Astrocyte of the hippocampus (primary cell): ENCODE data around the gene PLXDC2.
"Not testable (repeated sequence)": the region's sequence is repeated elsewhere in the genome, so short reads cannot be mapped to it uniquely, and the experiment has no call there.

ENCODE experiments used
- DNase-seq: peaks from one replicate; pipeline ENCODE4 v3.0.0; 2011; ENCODE audit warnings: low read depth, low spot score

Gene PLXDC2

DNA sequence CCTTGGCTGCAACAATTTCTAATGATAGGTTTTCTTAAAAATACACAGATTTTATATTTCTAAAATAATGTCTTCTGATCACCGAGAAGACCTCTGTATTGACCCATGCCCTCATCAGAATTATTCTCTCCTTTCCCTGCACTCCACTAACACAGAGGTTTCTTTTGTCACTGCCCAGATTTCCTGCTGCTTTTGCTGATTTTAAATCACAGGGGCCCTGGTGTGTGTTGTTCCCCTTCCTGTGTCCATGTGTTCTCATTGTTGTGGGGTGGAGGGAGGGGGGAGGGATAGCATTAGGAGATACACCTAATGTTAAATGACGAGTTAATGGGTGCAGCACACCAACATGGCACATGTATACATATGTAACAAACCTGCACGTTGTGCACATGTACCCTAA, 375.2 kb downstream of the PLXDC2 start:
- DNase-seq, result not testable (repeated sequence)

DNA sequence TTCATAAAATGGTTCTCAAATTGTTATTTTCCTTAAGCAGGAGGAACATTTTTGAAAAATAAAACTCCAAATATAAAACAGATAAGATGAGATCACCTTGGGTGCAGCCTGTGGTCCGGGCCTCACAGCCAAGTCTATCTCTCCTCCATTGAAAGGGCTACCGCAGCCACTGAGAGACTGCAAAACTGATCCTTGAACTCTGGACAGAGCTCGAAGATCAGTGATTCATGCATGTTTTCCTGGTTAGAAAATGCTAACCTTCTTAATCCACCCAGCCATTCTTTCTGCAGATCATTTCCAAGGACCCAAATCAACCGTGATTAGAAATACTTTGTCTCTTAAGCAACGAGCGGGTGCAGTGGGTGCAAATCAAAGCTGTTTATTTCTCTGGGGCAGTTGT, 378.8 kb downstream of the PLXDC2 start:
- no peak for DNase-seq

DNA sequence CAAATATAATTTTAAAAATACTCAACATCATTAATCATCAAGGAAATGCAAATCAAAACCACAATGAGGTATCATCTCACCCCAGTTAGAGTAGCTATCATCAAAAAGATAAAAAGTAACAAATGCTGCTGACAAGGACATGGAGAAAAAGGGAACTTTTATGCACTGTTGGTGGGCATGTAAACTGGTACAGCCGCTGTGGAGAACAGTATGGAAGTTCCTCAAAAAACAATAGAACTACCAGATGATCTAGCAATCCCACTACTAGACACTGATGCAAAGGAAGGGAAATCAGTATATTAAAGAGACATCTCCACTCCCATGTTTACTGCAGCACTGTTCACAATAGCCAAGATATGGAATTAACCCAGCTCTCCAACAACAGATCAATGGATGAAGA, 384.5 kb downstream of the PLXDC2 start:
- no peak for DNase-seq

DNA sequence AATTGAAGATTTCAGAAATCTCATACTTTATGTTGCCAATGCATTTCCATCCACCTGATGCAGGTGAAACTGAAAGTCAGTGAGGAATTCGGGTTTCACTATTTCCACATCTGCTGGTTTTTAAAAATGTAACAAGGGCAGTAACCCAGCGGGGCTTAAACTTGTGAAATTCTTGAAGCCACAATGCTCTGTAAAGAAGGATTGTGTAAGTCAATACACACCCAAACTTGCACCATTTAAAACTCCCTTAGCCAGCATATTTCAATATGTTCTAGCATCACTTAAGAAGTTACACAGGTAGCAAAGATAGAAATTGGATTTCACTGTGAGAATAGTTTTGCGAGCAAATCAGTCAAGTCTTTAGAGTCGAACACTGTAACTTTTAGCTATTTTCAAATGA, 386.1 kb downstream of the PLXDC2 start:
- DNase-seq, result no peak

DNA sequence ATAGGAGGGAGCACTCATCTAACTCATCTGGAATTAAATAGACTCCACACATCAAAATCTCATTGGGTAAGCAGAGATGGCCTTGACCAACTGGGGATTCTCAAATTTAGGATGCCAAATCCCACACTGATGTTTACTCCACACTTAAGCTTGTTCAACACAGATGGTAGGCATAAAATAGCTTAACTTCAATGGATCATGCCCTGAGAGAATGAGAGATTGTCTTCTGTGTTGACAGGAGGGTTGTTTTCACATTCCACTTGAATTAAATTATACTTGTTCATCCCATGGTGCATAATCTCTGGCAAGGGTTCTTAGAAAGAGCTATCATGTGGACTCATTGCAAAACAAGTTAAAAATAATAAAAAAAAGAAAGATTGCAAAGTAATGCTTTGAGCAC, 391.4 kb downstream of the PLXDC2 start:
- DNase-seq, result no peak

DNA sequence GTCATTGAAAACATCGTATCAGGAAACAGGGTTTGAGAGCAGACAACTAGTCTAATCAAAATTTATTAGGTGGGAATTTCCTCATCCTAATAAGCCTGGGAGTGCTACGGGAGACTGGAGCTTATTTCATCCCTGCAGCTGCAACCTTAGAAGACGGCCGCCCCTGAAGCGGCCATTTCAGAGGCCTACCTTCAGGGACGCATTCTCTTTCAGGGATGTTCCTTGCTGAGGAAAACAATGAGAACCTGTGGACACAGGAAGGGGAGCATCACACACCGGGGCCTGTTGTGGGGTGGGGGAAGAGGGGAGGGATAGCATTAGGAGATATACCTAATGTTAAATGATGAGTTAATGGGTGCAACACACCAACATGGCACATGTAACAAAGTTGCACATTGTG, 392.9 kb downstream of the PLXDC2 start:
- not testable (repeated sequence) for DNase-seq

DNA sequence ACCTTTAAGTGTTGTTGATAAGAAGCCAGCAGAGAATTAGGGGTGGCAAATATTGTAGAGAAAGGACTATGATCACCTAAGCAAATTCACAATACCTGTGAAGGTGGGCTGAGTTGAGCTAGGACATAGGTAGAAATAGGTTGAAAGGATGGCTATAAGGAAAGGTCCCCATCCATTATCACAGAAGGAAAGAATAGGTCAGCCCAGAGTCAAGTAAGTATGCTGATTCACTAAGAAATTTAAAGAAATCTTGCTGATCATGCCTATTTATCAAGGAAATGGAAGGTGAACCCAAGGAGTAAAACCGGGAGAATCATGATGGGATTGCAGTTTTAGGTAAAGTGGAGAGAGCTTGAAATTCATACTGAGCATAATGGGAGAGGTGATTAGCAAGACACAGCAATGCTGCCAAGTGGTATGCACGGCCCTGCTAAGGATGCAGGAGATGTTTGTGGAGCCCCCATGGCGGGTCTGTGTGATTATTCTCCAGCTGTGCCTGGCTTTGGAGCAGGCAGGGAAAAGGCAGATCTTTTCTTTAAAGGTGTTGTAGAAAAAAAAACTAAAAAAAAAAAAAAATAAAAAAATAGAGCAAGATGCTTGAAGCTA, 399.4 kb downstream of the PLXDC2 start:
- DNase-seq, result no peak

DNA sequence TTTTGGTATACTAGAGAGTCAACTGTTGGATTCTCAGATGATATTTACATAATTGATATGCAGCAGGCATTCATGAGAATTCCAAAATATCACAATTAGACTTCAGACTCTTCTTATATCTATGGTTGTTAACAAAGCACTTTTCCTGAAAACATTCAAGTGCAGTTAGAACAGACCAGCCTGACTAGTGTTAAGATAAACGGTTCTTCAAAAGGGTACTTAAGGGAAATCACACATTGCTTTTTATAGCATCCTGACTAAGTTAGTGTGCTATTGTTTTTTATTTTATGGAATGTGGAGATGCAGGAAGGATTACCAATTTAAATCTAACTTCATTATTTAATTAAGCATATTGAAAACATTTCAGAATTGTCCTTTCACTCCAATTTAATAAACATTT, 405.1 kb downstream of the PLXDC2 start:
- DNase-seq, result no peak

DNA sequence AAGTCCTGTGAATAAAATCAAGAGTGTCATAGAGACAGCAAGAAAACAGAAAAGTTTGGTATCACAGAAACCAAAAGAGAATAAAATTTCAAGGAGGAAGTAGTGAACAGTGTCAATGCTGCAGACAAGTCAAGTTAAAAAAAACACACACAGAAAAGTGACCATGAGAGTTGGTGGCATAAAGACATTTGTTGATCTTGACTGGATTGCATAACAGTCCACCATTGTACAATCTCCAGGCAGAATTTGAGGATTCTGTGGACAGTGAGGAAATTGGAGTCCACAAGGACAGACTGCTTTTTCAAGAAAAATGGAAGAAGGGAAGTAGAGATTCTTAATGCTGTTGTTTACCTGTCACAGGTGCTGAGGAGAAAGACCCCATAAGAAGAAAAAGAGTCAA, 412.5 kb downstream of the PLXDC2 start:
- no peak for DNase-seq

DNA sequence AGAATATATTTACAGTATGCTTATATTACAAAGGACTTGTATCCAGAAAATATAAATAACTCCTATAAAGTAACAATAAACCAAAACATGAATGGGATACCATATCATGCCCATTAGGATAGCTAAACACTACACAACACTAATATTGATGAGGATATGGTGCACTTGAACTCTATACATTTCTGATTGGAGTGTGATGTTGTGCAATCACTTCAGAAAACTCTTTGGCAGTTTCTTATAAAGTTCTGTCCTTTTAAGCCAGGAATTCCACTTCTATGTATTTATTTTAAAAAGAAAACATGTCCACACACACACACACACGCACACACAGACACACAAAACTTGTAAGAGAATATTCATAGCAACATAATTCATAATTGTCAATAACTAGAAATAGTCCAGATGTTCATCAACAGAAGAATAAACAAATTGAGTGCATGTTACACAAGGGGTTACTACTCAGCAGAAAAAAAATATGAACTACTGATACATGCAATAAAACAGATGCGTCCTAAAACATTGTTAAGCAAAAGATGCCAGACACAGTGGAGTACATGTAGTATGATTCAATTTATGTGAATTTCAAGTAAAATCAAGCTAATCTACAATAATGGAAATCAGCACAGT, 416.0 kb downstream of the PLXDC2 start:
- DNase-seq, result no peak

DNA sequence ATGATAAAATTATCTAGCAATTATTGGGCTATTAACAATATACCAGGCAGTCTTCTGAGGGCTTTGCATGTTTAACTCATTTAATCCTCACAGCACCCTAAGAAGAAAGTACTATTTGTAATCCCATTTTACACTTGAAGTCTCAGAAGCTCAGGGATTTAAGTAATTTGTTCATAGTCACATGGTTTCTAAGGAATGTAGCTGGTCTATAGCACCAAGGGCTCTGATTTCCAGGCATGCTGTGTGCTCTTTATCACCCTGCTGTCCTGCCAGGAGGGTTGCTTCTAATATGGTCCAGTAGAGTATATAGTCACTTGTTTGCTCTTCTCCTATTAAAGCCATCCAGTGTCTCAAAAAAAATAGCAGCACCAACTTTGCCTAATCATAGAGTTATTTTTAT, 417.2 kb downstream of the PLXDC2 start:
- no peak for DNase-seq

DNA sequence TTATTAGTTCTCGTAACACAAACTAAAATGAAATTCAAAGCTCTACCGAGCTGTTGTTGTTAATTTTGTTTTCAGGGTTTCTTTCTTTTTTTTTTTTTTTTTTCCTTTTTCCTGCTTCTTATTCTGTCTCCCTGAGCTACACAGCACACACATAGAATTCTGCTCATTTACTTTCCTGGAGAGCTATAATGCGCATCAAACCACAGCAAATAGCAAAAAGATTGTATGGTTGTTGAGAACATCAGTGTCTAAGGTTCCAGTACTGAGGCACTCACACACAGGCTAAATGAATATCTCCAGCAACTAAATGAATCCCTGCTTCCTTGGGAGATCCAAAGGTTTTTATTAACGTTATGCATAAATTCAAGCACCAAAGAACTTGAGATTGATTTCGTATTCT, 418.3 kb downstream of the PLXDC2 start:
- no peak for DNase-seq

DNA sequence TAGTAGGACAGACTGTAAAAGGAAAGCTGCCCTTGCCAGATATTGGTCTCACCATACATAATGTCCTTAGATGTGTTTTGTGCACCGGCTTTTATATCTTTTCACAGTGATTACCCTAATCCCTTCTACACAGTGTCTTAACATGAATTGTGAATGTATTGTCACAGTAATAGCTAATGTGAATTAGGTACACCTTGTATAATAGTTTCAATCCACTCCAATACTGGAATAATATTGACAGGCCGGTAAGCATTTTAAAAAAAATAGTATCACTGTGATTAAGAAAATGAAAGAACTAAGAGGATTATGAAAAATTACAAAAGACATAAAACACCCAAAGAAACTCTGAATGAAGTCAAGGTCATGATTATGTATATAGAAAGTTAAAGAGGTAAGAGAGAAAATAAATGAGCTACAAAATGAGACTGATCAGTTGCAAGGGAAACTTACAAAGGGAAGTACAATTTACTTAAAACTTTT, 420.9 kb downstream of the PLXDC2 start:
- DNase-seq, result no peak

DNA sequence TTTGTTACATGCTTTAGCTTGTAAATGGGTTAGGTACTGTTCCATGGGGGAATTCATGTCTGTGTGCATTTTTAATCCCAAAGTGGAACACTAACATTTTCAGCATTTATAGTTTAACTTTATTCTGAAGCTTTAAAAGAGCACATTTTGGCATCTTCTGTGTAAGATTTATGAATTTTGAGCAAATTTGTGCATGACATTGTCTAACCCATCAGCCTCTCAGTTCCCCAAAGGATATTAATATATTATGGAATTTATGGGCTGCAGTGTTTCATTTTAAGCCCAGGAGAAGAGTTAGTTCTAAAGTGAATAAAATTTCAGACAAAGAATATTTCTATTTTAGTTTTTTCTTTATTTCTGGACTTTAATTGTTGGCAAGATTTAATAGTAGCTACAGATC, 421.4 kb downstream of the PLXDC2 start:
- DNase-seq, result no peak

DNA sequence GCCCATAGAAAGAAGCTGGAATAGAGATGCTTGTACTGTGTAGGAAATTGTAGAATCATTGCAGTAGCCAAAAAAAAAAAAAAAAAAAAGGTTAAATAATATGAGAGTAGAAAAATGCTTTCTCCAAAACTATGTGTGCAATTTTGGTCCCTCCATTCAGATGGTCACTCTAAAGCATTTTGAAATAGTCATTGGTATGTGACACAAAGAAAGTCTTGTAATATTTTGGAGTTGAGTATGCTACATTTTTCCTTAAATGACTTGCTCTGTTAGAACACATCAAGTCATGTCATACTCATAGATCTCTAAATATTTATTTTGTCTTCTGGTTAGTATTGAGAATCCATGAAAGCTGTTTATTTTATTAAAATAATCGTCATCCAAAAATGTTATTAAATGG, 424.4 kb downstream of the PLXDC2 start:
- no peak for DNase-seq

DNA sequence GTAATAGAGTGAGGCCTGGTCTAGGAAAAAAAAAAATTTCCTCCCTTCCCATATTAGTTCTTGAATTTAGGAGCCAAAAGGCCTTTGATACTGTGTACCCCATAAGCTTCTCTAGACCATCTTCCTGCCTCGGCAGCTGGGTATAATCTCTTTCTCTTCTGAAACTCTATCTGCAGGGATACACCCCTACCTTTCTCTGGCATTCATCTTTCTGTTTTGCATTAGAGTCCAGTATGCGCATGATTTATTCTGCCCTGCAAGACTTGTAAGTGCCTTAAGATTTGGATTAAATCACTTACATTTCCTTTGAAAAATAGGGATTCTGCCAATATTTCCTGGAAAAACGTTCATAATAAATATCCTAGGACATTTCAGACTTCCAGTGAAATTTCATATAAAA, 431.2 kb downstream of the PLXDC2 start:
- no peak for DNase-seq

DNA sequence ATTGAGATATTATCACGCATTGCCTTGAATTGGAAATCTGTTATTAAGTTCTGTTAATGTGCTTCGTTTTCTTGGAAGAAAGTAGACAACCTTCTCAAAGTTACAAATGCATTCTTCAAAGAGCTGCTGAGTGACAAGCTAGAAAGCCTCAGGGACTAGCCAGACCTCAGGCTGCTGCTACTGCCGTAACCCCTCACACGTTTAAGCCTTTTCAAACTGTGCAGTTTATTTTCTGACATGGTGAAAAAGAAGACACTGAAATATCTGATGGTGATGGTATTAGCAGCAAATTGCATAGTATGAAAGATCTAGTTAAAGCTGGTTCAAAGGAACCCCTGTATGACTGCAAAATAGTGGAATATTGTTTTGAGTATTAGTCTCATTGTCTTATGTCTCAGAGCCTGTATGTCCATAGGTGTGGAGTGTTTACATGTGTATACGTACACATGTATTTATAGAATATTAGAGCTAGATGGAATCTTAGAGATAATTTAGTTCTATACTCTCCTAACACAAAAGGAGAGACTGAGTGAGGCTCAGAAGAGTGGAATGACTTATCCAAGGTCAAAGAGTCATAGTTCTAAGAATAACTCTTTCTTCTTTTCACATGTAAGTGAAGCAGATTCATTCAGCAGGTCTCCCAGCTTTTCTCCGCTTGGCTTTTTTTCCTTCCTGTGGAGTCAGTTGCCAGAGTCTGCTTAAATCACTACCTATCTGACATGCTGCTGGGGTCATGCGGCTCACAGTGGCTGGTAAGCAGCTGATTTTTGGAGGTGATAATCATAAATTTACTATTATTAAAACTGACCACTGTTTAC, 431.9 kb downstream of the PLXDC2 start:
- DNase-seq, result no peak

DNA sequence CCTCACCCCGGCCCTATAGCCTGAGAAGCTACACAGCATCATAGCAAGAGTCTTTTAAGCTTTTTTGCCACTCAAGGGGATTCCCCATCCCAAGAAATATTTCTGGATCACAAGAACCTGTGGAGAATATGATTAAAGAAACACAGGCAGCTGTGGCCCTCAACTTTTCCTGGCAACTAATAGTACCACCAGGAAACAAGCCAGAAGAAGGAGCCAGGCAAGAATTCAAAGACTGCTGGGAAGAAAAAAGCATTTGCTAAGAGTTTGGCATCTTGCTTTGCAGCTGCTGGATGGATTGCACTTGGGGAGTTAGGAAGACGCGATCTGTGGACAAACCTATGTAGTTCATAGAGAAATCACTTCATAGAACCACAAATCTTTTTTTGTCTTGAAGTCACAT, 437.8 kb downstream of the PLXDC2 start:
- DNase-seq, result peak; percentile 75

DNA sequence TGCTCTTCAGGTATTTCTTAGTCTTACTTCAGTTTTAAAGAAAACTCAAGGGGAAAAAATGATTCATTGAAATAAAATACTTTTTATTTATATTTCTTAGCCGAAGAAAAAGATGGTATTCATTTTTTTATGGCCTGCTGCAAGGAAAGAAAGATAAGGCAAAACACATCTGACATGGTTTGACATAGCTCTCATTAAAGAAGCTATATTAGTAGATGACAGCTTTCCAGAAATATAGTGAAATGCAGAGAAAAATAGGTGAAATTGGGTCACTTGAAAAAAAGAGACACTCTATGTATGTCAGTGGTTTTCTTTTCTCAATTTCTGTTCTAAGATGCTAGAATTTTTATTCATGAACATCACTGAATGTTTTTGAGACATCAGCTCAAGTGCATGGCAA, 438.3 kb downstream of the PLXDC2 start:
- no peak for DNase-seq

DNA sequence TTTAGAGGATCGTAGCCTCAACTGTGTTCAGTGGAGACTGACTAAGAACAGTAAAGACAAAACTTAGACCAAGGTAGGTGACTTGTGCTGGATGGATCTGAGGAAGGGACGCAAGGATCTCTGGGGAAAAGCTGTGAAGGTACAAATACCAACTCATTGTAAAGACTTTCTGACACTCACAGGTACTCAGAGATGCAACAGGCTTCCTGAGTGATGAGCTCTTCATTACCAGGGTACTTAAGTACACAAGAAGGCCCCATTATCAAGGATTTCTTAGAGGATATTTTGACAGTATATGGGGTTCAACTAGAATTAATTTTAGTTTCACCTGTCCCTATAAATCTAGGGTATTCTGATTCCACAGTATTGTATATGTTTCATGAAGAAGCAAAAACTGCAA, 440.7 kb downstream of the PLXDC2 start:
- DNase-seq, result no peak

DNA sequence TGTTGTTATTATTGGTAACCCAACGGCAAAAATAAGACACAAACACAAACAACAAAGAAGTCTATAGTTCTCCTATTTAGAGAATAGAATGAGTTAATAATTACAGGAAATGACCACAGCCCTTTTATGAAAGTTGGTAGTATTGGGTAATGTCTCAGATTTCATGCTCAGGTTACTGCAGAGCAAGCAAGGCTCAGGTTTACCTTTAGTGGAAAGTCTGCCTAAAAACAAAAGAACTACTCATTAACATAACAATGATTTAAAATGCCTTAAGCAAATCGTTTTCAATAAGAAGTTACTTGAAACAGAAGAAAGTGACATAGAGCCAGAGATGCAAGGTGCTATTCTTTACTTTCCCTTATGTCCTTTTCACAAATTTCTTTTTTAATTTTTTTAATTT, 441.2 kb downstream of the PLXDC2 start:
- no peak for DNase-seq

DNA sequence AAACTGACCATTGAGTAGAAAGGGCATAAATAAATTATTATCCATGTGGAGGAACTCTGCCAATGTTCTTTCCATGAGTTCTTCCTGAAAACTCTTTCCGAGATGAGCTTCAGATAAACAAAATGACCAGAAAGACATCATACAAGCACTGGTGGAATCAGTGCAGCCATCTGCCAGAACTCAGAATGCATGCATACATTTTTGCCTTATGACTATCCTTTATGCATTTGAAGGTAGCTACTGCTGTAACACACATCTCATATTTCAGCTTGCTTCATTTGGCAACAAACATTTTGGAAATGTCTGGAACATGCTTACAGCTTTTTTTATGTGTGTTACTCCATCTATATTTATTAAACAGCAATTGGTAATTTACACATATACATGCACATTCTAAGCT, 448.9 kb downstream of the PLXDC2 start:
- DNase-seq, result no peak

DNA sequence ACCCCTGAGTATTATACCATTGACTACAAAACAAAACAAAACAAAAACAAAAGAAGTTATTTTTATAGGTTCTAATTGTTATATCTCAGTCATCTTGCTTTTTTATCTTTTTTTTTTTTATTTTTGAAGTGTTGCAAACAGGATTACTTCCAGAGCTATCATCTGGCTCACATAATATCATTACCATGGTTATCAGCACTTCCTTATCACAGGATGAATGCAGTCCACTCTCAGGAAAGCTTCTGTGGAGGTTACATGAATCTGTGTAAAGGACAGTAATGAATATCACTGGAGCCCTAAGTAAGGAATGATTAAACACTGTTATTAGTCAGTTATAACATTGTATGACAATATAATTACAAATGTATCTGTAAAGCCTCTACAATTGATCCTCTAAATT, 451.5 kb downstream of the PLXDC2 start:
- no peak for DNase-seq
